Fibroblast of lung (primary cell): ENCODE data around the gene DKKL1.

Experiments used
- CTCF ChIP-seq, 2 donors: IDR thresholded peaks in 1 of 2; conservative IDR thresholded peaks in 1 of 2; 1 replicate in 1 of 2; 2 replicates in 1 of 2; pipeline ENCODE4 v1.5.1; 2011 to 2012; ENCODE audit warnings: low read length in 2 of 2, control low read depth in 1 of 2, inconsistent platforms in 1 of 2, low read depth in 1 of 2, mild to moderate bottlenecking in 1 of 2
- EZH2 ChIP-seq: IDR thresholded peaks from 2 replicates; pipeline ENCODE4 v1.5.1; 2012; ENCODE audit warnings: low read length, control low read depth, mild to moderate bottlenecking; ENCODE audit errors: missing control alignments

DNA sequence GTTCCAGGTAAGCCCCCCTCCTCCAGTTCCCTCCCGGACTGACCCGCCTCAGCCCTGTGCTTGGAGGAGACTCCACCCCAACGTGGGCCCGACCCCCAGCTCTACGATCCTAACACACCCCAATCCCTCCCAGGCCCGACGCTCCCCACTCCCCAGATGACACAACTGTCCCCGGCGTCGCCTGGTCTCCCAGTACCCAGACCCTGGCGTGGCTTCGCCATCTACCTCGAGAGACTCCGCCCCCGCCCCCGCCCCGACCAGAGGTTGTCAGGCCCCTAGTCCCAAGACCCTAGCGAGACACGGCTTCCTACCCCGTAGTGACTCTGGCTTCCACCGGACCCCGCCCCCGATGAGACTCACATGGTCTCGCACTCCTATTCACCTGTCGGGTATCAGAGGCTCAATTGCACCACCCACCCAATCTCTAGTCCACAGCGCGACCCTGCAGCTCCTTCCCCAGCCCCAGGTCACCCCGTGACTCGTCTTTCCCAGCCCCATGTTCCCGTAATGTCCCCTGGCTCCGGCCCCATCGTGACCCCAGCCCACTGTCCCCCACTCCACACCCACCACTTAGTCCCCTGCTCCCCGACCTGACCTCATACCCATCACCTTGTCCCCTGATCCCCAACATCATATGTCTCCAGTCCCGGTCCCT, 25.5 kb upstream of the DKKL1 start:
- TF ChIP-seq CTCF (conservative IDR thresholded peaks at IDR 0.05 in 1 of 2, IDR thresholded peaks at IDR 0.05 in 1 of 2; ENCODE audit: low read depth in 1 of 2, low read length in 2 of 2): no peak
- TF ChIP-seq EZH2: no peak
